ENCODE results near the gene VASP. TPM values are rescaled to one million over a fixed set of nuclear protein-coding genes. Genes with fewer than 3 reads are reported as not detected.

VASP gene
- total RNA-seq, 4 donors from 2014 or later, result 81.7 to 123 (median 112) TPM

GRCh38 chr19:45492137-45492626, 15.1 kb upstream of the VASP start:
- Histone ChIP-seq H3K9me3 (no peaks in the 10 kb centered on the region), H3K27ac (peak overlapping the region in 1 of 4 donors; percentile 62), H3K36me3 (no peaks in the 10 kb centered on the region), H3K4me3 (peak overlapping the region in 1 of 4 donors; percentile 54), H3K27me3 (no peaks in the 10 kb centered on the region), H3K4me1 (peaks cover 0 to 30% (median 8%) of the 10 kb centered on the region in 4 donors)
- TF ChIP-seq POLR2A (IDR thresholded peaks at IDR 0.05) (no peak), CTCF (IDR thresholded peaks at IDR 0.05) (no peak)
- no peak for DNase-seq

- Histone ChIP-seq H3K27ac (peak overlapping the region in 3 of 4 donors; percentile 48 to 70 (median 62)), H3K36me3 (no peaks in the 10 kb centered on the region), H3K4me1 (peaks cover 0 to 35% (median 8%) of the 10 kb centered on the region in 4 donors), H3K4me3 (peak overlapping the region; percentile 26 to 55 (median 40)), H3K9me3 (no peaks in the 10 kb centered on the region), H3K27me3 (no peaks in the 10 kb centered on the region)
- DNase-seq, result peak in 1 of 3 donors; percentile 65
- no peak for TF ChIP-seq CTCF (IDR thresholded peaks at IDR 0.05)
- TF ChIP-seq POLR2A (IDR thresholded peaks at IDR 0.05), result no peak
Observed at GRCh38 chr19:45492627-45493470, 14.4 kb upstream of the VASP start.

GRCh38 chr19:45494261-45494916, 12.9 kb upstream of the VASP start:
- Histone ChIP-seq H3K36me3 (no peaks in the 10 kb centered on the region), H3K27ac (no peak overlapping the region), H3K27me3 (no peaks in the 10 kb centered on the region), H3K4me1 (peaks cover 5 to 50% (median 14%) of the 10 kb centered on the region in 4 donors), H3K4me3 (no peak overlapping the region), H3K9me3 (peaks cover 0 to 1% (median 0%) of the 10 kb centered on the region in 4 donors)
- DNase-seq, result no peak
- TF ChIP-seq CTCF (IDR thresholded peaks at IDR 0.05), result no peak
- TF ChIP-seq POLR2A (IDR thresholded peaks at IDR 0.05), result no peak

GRCh38 chr19:45495178-45495577, 12.1 kb upstream of the VASP start:
- no peaks in the 10 kb centered on the region for H3K27me3 ChIP-seq
- no peak overlapping the region for H3K4me3 ChIP-seq
- H3K9me3 ChIP-seq, result peaks cover 0 to 3% (median 0%) of the 10 kb centered on the region in 4 donors
- TF ChIP-seq CTCF (IDR thresholded peaks at IDR 0.05) (no peak), POLR2A (IDR thresholded peaks at IDR 0.05) (no peak)
- no peaks in the 10 kb centered on the region for H3K36me3 ChIP-seq
- H3K27ac ChIP-seq, result no peak overlapping the region
- H3K4me1 ChIP-seq, result peaks cover 5 to 57% (median 16%) of the 10 kb centered on the region in 4 donors
- DNase-seq, result no peak

GRCh38 chr19:45496349-45496953, 10.8 kb upstream of the VASP start:
- Histone ChIP-seq H3K27me3 (no peaks in the 10 kb centered on the region), H3K4me1 (peaks cover 5 to 57% (median 16%) of the 10 kb centered on the region in 4 donors), H3K27ac (peak overlapping the region in 3 of 4 donors; percentile 17 to 57 (median 35)), H3K36me3 (no peaks in the 10 kb centered on the region), H3K9me3 (peaks cover 0 to 3% (median 0%) of the 10 kb centered on the region in 4 donors), H3K4me3 (peak overlapping the region; percentile 42 to 78 (median 76))
- peak in 1 of 3 donors; percentile 61 for DNase-seq
- TF ChIP-seq POLR2A (IDR thresholded peaks at IDR 0.05), result no peak
- TF ChIP-seq CTCF (IDR thresholded peaks at IDR 0.05), result no peak
